ENCODE measurements around the gene CDK5RAP2. TPM values are rescaled to one million over a fixed set of nuclear protein-coding genes. Genes with fewer than 3 reads are reported as not detected.

CDK5RAP2 gene
- total and polyA plus RNA-seq, 2 donors (not counting 1 experiment from before 2014, with no cell fraction given), result 17.7 to 48.6 TPM

DNA sequence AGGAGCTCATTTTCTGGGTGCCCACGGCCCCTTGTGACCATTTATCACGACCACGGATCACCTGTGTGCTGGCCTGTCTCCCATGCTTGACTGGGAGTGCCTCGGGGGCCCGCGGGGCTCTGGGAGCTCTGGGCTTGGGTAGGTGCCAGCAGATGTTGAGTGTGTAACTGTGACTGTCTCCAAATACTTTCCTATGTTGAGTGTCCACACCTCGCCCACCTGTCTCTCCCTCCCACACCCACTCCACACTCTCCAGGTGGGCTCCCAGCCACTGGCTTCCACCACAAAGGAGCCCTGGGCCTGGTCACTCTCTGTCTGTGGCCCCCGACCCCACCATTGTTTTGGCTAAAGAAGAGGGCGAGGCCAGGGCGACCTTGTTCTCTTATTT is 196.4 kb downstream of the CDK5RAP2 start:
- no peaks in the 10 kb centered on the region for H3K4me1 ChIP-seq (ENCODE audit: control insufficient read depth, extremely low read depth, insufficient read depth, low read length)
- TF ChIP-seq, protein P1, sequence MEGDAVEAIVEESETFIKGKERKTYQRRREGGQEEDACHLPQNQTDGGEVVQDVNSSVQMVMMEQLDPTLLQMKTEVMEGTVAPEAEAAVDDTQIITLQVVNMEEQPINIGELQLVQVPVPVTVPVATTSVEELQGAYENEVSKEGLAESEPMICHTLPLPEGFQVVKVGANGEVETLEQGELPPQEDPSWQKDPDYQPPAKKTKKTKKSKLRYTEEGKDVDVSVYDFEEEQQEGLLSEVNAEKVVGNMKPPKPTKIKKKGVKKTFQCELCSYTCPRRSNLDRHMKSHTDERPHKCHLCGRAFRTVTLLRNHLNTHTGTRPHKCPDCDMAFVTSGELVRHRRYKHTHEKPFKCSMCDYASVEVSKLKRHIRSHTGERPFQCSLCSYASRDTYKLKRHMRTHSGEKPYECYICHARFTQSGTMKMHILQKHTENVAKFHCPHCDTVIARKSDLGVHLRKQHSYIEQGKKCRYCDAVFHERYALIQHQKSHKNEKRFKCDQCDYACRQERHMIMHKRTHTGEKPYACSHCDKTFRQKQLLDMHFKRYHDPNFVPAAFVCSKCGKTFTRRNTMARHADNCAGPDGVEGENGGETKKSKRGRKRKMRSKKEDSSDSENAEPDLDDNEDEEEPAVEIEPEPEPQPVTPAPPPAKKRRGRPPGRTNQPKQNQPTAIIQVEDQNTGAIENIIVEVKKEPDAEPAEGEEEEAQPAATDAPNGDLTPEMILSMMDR (conservative IDR thresholded peaks at IDR 0.05 in 1 of 2, IDR thresholded peaks at IDR 0.05 in 1 of 2; ENCODE audit: low read depth in 1 of 2, low read length in 2 of 2), result no peak
- no peak for TF ChIP-seq EZH2 (IDR thresholded peaks at IDR 0.05; ENCODE audit: low read length, missing control alignments)
- H3K9me3 ChIP-seq (ENCODE audit: control insufficient read depth, insufficient read depth, low read depth, low read length), result no peaks in the 10 kb centered on the region
- H3K4me2 ChIP-seq (ENCODE audit: extremely low read depth, insufficient read depth, low read length), result no peak overlapping the region
- no peaks in the 10 kb centered on the region for H3K27me3 ChIP-seq (ENCODE audit: control insufficient read depth, insufficient read depth, low read length)
- no peak for DNase-seq (ENCODE audit: low read depth in 2 of 2)
- no peak overlapping the region for H3K4me3 ChIP-seq (replicated peaks in 1 of 4; ENCODE audit: control extremely low read depth in 1 of 4, insufficient read depth in 1 of 4, low read depth in 3 of 4, low read length in 4 of 4)
- H3K79me2 ChIP-seq (ENCODE audit: control insufficient read depth, insufficient read depth, low read length), result no peaks in the 10 kb centered on the region
- no peak overlapping the region for H3K9ac ChIP-seq (ENCODE audit: insufficient read depth, low read length)
- H4K20me1 ChIP-seq (ENCODE audit: control insufficient read depth, extremely low read depth, insufficient read depth, low read length), result no peaks in the 10 kb centered on the region
- H3K36me3 ChIP-seq (ENCODE audit: control insufficient read depth, insufficient read depth, low read length), result peaks cover 1% of the 10 kb centered on the region
- H2AFZ ChIP-seq (ENCODE audit: low read length), result no peak overlapping the region
- no peak overlapping the region for H3K27ac ChIP-seq (ENCODE audit: insufficient read depth, low read length)

DNA sequence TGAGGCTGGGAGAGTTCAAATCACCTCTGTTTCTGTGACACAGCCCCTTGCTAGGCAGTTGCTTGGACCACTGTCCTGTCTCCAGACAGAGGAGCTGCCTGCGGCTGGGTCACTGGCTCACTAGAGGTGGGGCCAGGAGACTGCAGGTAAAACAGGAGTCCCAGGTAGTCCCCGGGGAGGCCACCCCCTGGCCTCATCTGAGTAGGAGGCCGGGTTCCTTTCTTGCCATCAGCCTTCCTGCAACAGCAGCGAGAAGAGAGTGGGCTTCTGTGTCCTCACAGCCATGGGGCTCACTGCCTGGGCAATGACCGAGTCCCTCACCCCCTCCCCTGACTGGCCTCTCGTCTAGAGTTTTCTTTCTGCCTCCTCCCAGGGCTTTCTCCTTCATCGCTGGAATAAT is 197.5 kb downstream of the CDK5RAP2 start:
- Histone ChIP-seq H4K20me1 (ENCODE audit: control insufficient read depth, extremely low read depth, insufficient read depth, low read length) (no peaks in the 10 kb centered on the region), H3K27ac (ENCODE audit: insufficient read depth, low read length) (no peak overlapping the region), H3K4me1 (ENCODE audit: control insufficient read depth, extremely low read depth, insufficient read depth, low read length) (peaks cover 6% of the 10 kb centered on the region), H3K36me3 (ENCODE audit: control insufficient read depth, insufficient read depth, low read length) (peaks cover 1% of the 10 kb centered on the region), H3K4me2 (ENCODE audit: extremely low read depth, insufficient read depth, low read length) (no peak overlapping the region), H2AFZ (ENCODE audit: low read length) (no peak overlapping the region), H3K9me3 (ENCODE audit: control insufficient read depth, insufficient read depth, low read depth, low read length) (no peaks in the 10 kb centered on the region), H3K9ac (ENCODE audit: insufficient read depth, low read length) (no peak overlapping the region), H3K79me2 (ENCODE audit: control insufficient read depth, insufficient read depth, low read length) (no peaks in the 10 kb centered on the region), H3K27me3 (ENCODE audit: control insufficient read depth, insufficient read depth, low read length) (no peaks in the 10 kb centered on the region), H3K4me3 (replicated peaks in 1 of 4; ENCODE audit: control extremely low read depth in 1 of 4, insufficient read depth in 1 of 4, low read depth in 3 of 4, low read length in 4 of 4) (no peak overlapping the region)
- TF ChIP-seq, protein P1 (conservative IDR thresholded peaks at IDR 0.05 in 1 of 2, IDR thresholded peaks at IDR 0.05 in 1 of 2; ENCODE audit: low read depth in 1 of 2, low read length in 2 of 2), result no peak
- TF ChIP-seq EZH2 (IDR thresholded peaks at IDR 0.05; ENCODE audit: low read length, missing control alignments), result no peak
- DNase-seq (ENCODE audit: low read depth in 2 of 2), result no peak

DNA sequence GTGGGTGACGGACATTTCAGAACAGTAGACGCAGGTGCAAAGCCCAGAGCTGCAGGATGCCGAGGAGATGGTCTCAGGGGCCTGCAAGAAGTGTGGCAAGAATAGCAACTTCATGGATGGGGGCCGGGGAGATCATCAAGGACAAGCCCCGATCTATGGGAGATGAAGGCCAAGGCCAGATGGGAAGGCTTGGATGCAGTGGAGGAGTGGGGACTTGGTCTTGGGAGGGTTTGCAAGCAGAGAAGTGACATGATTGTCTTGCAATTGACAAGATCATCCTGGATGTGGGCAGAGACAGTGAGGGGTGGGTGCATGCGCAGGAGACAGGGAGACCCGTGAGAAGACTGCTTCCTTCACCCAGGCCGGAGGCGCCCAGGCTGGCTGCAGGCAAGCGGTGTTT is 198.1 kb downstream of the CDK5RAP2 start:
- H3K4me1 ChIP-seq (ENCODE audit: control insufficient read depth, extremely low read depth, insufficient read depth, low read length), result peaks cover 10% of the 10 kb centered on the region
- TF ChIP-seq EZH2 (IDR thresholded peaks at IDR 0.05; ENCODE audit: low read length, missing control alignments), result no peak
- TF ChIP-seq, protein P1 (conservative IDR thresholded peaks at IDR 0.05 in 1 of 2, IDR thresholded peaks at IDR 0.05 in 1 of 2; ENCODE audit: low read depth in 1 of 2, low read length in 2 of 2), result no peak
- H3K79me2 ChIP-seq (ENCODE audit: control insufficient read depth, insufficient read depth, low read length), result no peaks in the 10 kb centered on the region
- no peak overlapping the region for H3K27ac ChIP-seq (ENCODE audit: insufficient read depth, low read length)
- DNase-seq (ENCODE audit: low read depth in 2 of 2), result no peak
- H3K36me3 ChIP-seq (ENCODE audit: control insufficient read depth, insufficient read depth, low read length), result peaks cover 1% of the 10 kb centered on the region
- H2AFZ ChIP-seq (ENCODE audit: low read length), result no peak overlapping the region
- H3K9ac ChIP-seq (ENCODE audit: insufficient read depth, low read length), result no peak overlapping the region
- no peaks in the 10 kb centered on the region for H3K9me3 ChIP-seq (ENCODE audit: control insufficient read depth, insufficient read depth, low read depth, low read length)
- no peak overlapping the region for H3K4me3 ChIP-seq (replicated peaks in 1 of 4; ENCODE audit: control extremely low read depth in 1 of 4, insufficient read depth in 1 of 4, low read depth in 3 of 4, low read length in 4 of 4)
- H4K20me1 ChIP-seq (ENCODE audit: control insufficient read depth, extremely low read depth, insufficient read depth, low read length), result no peaks in the 10 kb centered on the region
- no peaks in the 10 kb centered on the region for H3K27me3 ChIP-seq (ENCODE audit: control insufficient read depth, insufficient read depth, low read length)
- H3K4me2 ChIP-seq (ENCODE audit: extremely low read depth, insufficient read depth, low read length), result no peak overlapping the region

Measured in fibroblast of lung (primary cell).